OCI-LY3 (cell line): ENCODE results near the gene CMIP.
A peak's percentile ranks its signal among the peaks of the same experiment; 100 is the strongest.

Experiments used
- H2AFZ ChIP-seq: fragments of 200-600, 300-600 bp; shearing (Covaris generic); 2 replicates; pipeline ENCODE4 v1.6.0; 2014; ENCODE audit warnings: antibody characterized with exemption, low read depth, low read length
- H3K27ac ChIP-seq: fragments of 200-600, 300-600 bp; sonication (generic); 2 replicates; pipeline ENCODE4 v1.5.1; 2014; ENCODE audit warnings: mild to moderate bottlenecking, low read length, moderate library complexity, mixed read lengths
- H3K27me3 ChIP-seq: fragments of 200-600, 300-600 bp; sonication (generic); 2 replicates; pipeline ENCODE4 v1.6.1; 2014; ENCODE audit warnings: low read depth, low read length, mixed read lengths
- H3K36me3 ChIP-seq: fragments of 200-600, 300-600 bp; sonication (generic); replicated peaks from 2 replicates; pipeline ENCODE3; 2014; ENCODE audit warnings: low read depth, low read length, mixed read lengths
- H3K4me1 ChIP-seq: fragments of 300-600, 200-600 bp; sonication (generic); 2 replicates; pipeline ENCODE4 v1.6.1; 2014; ENCODE audit warnings: low read length, mixed read lengths
- H3K4me2 ChIP-seq: fragments of 200-600, 300-600 bp; sonication (generic); 2 replicates; pipeline ENCODE4 v1.6.1; 2014; ENCODE audit warnings: low read length, mixed read lengths
- H3K4me3 ChIP-seq: fragments of 300-600, 200-600 bp; sonication (generic); 2 replicates; pipeline ENCODE4 v1.5.1; 2014; ENCODE audit warnings: antibody characterized with exemption, mild to moderate bottlenecking, low read length, moderate library complexity
- H3K79me2 ChIP-seq: fragments of 300-600, 200-600 bp; shearing (Covaris generic); 2 replicates; pipeline ENCODE4 v1.6.1; 2014; ENCODE audit warnings: mild to moderate bottlenecking, low read length, mixed read lengths
- H3K9ac ChIP-seq: fragments of 300-600, 200-600 bp; shearing (Covaris generic); 2 replicates; pipeline ENCODE4 v1.6.0; 2014; ENCODE audit warnings: mild to moderate bottlenecking, low read length, moderate library complexity
- H3K9me3 ChIP-seq: fragments of 200-600, 300-600 bp; shearing (Covaris generic); 2 replicates; pipeline ENCODE4 v1.6.1; 2014; ENCODE audit warnings: low read length, mixed read lengths; ENCODE audit not compliant: insufficient read depth
- H4K20me1 ChIP-seq: fragments of 200-600, 300-600 bp; sonication (generic); 2 replicates; pipeline ENCODE4 v1.6.1; 2016; ENCODE audit warnings: low read length, mixed read lengths; ENCODE audit not compliant: insufficient read depth
- CTCF ChIP-seq: fragments of 200-600, 300-600 bp; sonication (generic); IDR thresholded peaks from 2 replicates; pipeline ENCODE4 v1.5.1; 2014; ENCODE audit warnings: antibody characterized with exemption, low read length, low read depth
- EZH2phosphoT487 ChIP-seq: fragments of 200-600 bp; shearing (Covaris generic); IDR thresholded peaks from 2 replicates; pipeline ENCODE4 v1.6.1; 2018; ENCODE audit warnings: antibody characterized with exemption, mixed run types, low read depth

CMIP gene

GRCh38 chr16:81435567-81435966 lies 9.0 kb upstream of the CMIP start:
- Histone ChIP-seq H3K4me2 (peak overlapping the region; percentile 44), H3K9ac (no peak overlapping the region), H3K36me3 (no peaks in the 10 kb centered on the region), H3K79me2 (no peaks in the 10 kb centered on the region), H3K9me3 (no peaks in the 10 kb centered on the region), H3K4me3 (no peak overlapping the region), H4K20me1 (no peaks in the 10 kb centered on the region), H3K27me3 (peaks cover 22% of the 10 kb centered on the region; the same call in 1 of the 2 replicates), H2AFZ (no peak overlapping the region), H3K4me1 (peaks cover 55% of the 10 kb centered on the region), H3K27ac (no peak overlapping the region)
- TF ChIP-seq EZH2phosphoT487 (no peak), CTCF (no peak)

DNA sequence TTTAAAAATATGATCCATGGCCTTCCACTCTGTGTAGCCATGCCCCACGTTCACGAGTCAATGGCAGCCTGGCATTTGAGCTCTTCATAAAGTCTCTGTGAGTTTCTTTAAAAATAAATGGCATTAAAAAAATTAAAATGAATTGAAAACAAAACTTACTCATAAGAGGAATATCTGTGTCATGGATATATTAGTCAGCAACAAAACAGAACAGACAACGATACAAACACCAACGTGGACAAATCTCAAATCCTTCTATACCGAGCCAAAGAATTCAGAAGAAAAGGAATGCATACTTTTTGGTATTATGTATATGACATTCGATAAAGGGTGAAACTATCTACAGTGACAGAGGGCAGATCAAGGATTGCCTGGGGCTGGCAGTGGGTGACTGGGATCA lies 8.2 kb upstream of the CMIP start:
- Histone ChIP-seq H3K79me2 (no peaks in the 10 kb centered on the region), H3K4me1 (peaks cover 47% of the 10 kb centered on the region), H3K27me3 (peaks cover 30% of the 10 kb centered on the region), H2AFZ (no peak overlapping the region), H3K9me3 (no peaks in the 10 kb centered on the region), H3K9ac (no peak overlapping the region), H3K36me3 (no peaks in the 10 kb centered on the region), H3K4me2 (peak overlapping the region; percentile 44), H3K27ac (no peak overlapping the region), H3K4me3 (no peak overlapping the region), H4K20me1 (no peaks in the 10 kb centered on the region)
- TF ChIP-seq EZH2phosphoT487 (no peak), CTCF (no peak)

- Histone ChIP-seq H2AFZ (no peak overlapping the region), H3K4me3 (no peak overlapping the region), H3K79me2 (no peaks in the 10 kb centered on the region), H3K36me3 (no peaks in the 10 kb centered on the region), H3K9ac (no peak overlapping the region), H3K27ac (no peak overlapping the region), H3K27me3 (peaks cover 45% of the 10 kb centered on the region), H3K9me3 (no peaks in the 10 kb centered on the region), H4K20me1 (no peaks in the 10 kb centered on the region), H3K4me1 (peaks cover 32% of the 10 kb centered on the region), H3K4me2 (no peak overlapping the region)
- TF ChIP-seq EZH2phosphoT487 (no peak), CTCF (no peak)
Observed at GRCh38 chr16:81437865-81438264, 6.7 kb upstream of the CMIP start.

DNA sequence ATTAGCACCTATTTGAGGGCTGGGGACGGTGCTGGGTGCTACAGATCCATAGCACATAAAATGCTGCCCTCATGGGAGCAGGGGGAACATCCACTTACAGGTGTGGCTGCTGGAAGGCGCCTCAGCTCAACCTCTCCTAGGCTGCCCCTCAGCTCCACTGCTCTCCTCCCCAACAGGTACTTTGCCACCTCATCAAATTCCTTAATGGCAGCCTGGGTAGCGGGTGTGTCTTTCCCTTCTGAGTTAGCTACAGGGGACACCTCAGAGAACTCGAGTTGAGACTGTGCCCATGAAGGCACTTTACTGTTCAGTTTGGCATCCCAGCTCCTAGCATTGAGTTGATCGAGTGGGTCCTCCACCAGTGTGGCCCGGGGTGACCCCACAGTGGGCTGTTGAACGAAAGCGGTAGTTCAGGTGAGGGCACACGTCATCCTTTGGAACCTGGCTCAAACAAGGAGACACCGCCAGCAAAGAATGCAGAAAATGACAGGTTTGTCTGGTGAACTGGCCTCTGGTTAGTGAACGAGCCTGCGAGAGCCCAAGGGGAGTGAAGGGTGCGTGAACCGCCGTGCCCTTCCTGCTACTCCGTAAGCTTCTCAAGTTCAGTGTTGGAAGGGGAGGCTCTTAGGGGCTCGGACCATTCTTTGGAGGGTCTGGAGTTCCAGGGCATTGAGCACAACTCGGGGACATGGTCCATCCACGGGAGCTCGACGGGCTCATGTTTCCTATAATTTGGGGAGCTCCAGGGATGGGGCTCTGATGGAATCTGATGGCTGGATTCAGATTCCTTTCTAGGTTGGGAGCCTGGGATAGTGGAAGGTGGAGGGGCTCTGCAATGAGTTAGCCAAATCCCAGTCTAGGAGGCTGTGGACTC lies 3.5 kb upstream of the CMIP start:
- Histone ChIP-seq H3K79me2 (peaks cover 11% of the 10 kb centered on the region), H3K27ac (no peak overlapping the region), H3K27me3 (peaks cover 57% of the 10 kb centered on the region), H4K20me1 (0 out of 2 replicates have a peak, but pooled peaks cover under 1% of the 10 kb centered on the region), H3K4me1 (peaks cover 13% of the 10 kb centered on the region), H3K9me3 (no peaks in the 10 kb centered on the region), H3K4me2 (no peak overlapping the region), H3K9ac (no peak overlapping the region), H3K36me3 (no peaks in the 10 kb centered on the region), H2AFZ (no peak overlapping the region), H3K4me3 (no peak overlapping the region)
- TF ChIP-seq EZH2phosphoT487 (no peak), CTCF (no peak)
